GM03348 (cell line): ENCODE data around the gene TMUB1.
A peak's percentile ranks its signal among the peaks of the same experiment; 100 is the strongest.

ENCODE experiments used
- DNase-seq: peaks from one replicate; pipeline ENCODE4 v3.0.0; 2012; ENCODE audit warnings: low spot score

TMUB1 gene

DNA sequence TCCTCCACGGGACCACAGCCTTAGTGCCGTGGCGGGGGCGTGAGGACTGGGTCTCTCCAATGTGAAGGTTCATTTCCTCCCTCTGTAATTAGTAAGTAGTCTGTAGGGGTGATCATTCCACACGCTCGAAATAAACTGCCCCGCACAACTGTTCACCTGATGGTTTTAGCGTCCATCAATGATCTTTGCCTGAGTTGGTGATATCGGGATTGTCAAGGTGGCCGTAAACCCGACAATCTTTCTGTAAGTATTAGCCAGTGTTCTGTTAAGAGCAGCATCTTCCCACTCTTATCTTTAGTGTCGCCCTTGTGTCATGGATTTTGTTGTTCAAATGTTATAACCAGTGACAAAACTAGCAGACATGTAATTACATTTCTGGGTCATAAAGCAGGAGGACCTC lies 20.7 kb upstream of the TMUB1 start:
- no peak for DNase-seq

DNA sequence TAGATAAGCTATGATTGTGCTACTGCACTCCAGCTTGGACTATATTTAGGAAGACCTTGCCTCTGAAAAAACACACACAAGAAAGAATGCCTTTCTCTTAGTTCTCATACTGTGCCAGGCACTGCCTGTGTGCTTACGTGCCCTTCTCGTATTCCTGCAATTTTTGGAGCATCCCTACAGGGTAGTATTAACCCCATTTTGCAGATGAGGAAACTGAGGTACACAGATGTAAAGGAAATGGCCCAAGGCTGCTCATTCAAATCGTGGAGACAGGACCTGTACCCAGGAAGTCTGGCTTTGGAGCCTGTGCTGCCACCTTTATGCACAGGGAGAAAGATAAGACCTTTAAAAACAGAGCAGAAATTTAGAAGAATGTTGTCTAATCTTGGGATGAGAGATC lies 19.7 kb upstream of the TMUB1 start:
- DNase-seq: no peak

DNA sequence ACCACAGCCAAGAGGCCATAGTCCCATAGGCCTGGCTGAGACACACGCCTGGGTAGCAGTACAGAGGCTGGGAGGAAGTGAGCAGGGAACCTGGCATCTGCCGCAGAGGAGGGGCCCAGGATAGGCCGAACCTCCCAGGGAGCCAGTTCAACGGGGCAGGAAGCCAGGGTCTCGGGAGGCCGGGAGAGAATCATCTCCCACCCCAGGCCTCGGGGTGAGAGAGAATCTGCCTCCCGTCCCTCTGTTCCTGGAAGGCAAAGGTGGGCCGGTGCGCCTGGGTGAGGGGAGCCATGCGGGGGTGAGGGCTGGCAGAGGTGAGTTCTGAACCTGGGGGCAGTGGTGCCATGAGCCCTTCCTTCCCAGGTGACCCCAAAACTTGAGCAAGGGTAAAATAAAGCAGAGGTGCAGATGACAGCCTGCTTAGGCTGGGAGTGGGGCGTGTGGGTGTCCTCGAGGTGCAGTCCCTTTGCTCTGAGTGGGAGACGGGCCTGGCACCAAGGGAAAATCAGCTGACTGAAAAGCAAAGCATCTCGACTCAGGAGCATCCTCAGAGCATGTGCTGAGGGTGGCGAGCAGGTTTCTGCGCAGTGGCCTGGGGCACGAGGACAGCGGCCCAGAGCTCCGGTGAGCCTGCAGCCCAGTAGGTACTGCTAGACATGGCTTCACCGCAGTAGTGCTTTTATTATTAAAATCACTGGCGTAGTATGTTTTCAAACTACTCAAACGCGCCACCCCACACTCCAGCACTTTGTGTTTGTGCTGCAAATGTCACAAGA lies 18.5 kb upstream of the TMUB1 start:
- DNase-seq: no peak

DNA sequence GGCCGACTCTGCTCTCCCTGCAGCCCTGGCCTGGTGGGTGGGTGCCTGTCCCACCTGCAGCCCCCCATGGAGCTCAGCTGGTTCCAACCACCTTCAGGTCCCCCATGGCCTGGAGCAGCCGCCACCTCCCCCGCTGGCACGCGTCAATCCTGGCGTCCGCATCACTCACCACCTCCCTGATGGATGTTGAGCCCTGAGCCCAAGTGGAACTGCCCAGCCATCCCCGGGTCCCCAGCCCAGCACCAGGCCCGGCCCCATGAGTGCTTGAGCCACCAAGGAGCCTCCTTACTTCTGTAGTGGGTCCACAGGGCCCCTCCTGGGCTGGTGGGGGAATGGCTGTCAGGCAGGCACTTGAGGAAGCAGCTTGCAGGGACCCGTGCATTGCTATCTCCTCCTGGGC lies 17.6 kb upstream of the TMUB1 start:
- DNase-seq: no peak

DNA sequence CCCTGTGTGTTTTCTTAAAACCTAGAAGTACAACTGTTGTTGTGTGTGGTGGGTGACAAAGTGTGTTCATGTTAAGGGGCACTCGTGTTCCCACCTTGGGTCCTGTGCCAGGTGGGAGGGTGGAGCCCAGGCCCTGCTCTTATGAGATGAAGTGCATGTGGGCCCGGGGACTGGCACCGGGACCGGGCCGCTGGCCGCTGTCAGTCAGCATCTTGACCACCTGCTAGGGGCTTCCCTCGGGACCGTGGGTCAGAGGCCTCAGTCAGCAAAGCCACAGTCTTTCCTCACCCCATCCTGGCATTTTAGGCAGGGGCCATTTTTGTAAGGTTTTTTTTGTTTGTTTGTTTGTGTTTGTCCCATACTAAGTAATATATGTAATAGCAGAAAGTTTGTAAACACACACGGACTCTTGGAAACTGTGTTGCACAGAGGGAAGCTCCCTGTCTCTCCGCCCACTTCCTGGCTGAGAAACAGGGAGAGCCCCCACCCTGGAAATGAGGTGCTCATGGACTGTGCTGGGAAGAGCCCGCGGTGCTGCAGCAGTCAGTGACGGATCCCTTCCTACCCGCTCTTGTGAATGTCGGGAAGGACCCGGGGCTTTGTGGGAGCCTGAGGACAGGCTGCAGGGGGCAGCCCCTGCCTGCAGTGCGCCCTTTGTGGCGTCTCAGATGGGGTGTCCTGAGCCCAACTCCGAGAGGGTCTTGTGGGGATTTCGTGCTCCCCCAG lies 16.4 kb upstream of the TMUB1 start:
- no peak for DNase-seq

DNA sequence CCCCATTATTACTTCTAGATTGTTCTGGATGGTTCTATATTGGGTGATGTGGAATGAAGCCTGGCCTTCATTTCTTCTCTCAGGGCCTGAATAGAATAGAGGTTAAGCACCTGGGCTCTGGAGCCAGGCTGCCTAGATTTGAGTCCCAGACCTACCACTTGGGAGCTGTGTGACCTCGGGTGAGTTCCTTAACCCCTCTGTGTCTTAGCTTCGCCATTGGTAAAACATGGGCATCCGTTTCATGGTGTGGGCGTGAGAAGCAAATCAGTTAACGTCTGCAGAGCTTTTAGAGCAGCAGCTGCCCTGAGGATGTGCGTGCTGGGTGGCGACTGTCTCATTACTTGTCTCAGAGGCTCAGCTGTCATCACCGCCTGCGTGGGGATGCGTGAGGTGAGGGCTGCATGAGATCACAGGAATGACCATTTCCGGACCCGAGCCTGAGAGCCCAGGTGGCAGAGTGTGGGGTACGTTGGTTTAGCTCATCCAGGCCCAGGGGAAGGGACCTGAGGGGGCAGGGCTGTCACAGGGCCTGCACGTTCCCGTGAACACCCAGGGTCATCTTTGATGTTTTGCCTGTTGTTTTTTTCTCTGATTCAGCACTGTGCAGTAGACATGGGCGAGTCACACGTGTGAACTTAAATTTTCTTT lies 12.7 kb upstream of the TMUB1 start:
- DNase-seq: no peak

DNA sequence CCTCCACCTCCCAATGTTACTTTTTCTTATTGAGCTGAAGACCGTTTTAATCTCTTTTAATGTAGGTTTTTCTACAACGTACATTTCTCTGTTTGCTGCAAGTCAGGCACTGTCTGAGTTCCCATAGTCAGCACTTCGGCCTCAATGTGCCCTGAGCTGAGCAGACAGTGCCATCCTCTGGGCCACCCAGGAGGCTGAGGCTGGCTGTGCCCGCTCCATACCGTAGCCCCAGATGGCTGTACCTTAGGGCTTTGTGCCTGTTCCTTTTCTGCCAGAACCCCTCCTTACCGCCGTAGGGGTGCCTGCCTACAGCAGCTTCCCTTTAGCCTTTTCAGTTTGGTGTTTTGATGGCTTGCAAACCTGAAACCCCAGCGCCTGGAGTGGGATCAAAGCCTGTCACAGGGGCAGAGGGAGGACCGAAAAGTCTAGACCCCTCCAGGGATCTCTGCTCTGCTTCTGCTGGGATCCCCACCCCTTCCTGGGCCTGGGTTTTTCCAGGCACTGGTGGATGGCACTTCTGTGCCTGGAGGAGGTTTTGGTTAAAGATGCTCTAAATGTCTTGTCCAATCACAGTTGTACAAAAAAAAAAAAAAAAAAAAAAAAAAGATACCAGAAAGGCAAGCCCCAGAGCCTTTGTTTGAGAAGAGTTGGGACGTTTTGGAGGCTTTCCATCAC lies 12.0 kb upstream of the TMUB1 start:
- DNase-seq: no peak

DNA sequence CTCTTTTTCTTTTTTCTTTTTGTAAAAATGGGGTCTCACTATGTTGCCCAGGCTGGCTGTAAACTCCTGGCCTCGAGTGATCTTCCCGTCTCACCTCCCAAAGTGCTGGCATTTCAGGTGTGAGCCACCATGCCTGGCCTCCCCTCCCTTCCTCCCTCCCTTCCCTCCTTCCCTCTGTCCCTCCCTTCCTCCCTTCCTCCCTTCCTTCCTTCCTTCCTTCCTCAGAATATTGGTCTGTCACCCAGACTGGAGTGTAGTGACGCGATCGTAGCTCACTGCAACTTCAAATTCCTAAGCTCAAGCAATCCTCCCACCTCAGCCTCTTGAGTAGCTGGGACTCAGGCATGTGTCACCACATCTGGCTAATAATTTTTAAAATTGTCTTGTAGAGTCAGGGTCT lies 11.4 kb upstream of the TMUB1 start:
- DNase-seq: no peak

DNA sequence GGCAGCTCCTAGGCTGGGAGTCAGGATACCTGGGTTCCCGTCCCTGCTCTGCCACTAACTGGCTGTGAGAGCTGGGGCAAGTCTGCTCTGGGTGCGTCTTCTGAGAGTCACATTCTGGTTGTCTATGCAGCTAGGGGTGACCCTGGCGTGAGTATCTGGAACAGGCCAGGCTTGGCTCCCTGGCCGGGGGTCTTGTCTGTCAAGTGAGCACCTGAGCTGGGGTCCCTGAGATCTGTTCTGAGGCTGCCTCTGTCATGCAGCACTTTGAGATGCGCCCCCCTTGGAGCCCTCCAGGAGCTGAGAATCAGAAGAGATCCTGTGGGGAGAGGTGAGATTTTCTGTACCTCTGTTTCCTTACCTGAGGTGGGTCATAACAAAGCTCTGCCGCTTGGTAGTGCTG lies 10.5 kb upstream of the TMUB1 start:
- DNase-seq: no peak

DNA sequence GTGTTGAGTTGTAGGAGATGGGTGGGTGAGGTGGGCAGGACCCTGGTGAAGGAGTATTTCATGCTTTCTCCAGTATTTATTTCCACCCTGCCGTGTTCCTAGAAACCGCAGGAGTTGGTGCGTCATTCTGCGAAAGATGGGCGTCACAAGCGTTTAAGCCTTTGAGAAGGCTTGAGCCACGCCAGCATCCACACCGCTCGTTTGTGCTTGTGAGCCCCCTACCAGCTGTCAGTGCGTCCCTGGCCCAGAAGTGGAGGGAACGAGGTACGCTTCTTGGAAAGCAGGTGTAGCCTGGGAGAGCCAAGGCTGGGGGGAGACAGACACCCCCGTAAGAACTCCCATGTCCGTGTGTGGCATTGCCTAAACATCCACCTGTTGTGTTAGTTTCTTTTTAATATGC lies 8.7 kb upstream of the TMUB1 start:
- DNase-seq: no peak

DNA sequence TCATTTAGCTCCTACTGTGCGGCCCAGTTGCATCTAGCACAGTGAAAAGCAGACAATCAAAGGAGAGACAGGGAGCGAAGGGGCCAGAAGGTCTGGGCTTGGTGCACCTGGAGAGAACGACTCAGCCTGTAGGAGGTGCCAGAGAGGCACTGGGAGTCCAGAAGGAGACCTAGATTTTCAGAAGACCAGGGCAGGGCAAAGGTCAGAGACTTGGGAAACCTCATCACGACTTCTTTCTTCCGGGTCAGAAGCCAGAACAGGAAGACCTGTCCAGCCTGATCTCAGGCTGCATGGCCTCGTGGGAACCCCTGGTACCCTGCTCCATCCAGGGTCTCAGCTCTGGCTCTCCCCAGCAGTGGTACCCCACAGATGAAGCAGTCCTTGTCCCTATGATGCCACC lies 8.1 kb upstream of the TMUB1 start:
- no peak for DNase-seq

DNA sequence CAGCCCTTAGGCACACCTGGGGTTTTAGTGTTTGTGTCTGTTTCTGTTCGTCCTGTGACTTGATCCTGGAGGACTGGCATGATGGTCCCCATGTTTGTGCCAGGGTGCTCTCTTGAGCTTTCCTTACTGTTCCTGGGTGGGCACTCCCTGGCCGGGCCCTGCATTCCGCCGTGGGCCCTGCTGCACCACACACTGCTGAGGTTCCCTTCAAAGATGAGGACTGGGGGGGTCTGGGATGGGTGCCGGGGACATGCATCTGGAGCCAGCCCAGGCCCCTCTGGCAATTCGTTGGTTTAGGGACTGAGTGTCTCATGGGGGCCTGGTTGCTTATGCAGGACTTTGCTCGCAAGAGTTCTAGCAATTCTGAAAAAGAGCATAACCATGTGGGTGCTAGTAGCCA lies 7.7 kb upstream of the TMUB1 start:
- no peak for DNase-seq

DNA sequence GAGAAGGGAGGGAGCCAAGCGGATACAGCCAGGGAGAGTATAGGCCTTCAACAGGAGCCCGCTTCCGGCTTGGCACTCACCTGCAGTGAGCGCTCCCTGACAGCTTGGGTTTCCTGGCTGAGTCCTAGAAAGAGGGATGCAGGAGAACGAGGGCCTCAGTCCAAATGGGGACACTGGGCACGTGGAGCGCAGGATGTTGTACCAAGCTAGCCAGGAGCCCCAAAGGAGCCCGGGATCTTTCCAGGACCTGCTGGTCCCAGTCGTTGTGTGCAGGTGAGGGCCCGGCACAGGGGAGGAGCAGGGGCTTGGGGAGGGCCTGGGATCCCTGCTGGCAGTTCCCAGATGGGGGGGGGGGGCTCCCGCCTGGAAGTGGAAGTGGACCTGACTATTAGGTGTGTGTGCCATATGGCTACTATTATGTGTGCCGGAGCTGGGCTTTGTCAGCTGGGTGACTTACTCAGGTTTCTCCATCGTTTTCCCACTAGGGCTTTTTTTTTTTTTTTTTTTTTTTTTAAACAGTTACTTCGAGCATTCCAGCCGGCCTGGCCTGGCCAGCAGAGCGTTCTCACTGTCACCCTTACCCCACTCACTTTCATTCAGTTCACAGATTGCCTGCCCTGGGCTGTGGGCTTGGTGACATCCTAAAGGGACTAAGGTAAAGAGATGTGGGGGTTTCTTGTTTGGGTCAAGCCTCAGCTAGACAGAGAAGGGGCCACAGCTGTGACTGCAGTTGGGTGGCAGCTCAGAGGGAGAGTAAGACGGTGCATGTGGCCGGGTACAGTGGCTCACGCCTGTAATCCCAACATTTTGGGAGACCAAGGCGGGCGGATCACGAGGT lies 6.8 kb upstream of the TMUB1 start:
- DNase-seq: no peak

DNA sequence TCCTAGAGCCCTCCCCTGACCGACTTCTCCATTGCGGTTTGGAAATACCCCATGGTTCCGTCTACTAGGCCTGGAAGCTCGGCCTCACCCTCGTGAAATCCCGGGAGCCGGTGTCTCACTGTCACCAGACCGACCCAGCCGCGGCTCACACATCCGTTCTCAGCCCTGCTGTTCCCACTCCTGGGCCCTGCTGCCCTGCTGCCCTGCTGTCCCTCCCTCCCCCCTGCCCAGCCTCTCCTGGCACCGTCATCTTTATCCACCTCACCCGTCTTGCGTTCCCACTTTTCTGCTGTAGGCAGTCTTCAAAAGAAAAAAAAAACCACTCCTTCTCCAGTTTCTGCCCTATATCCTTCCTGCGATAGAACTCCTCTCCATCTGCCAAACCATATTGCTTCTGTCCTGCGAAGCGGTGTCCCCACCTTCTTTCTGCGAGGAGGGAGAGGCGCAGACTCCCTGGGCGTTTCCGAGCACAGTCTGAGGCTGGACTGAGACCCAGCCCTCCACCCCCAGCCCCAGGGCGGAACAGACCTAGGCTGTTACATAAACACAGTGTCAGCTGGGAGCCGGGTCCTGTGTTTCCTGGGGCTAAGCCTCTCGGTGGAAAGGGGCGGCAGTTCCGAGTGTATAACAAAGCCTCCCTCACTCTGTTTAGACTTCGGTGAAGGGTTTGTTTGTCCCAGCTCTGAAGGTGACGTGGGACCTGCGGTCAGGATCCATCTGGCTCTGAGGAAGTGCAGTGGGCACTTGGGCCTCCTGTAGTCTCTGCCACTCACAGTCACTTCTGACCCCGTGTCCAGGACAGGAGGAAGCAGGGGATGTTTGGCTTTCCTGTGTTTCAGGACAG lies 5.8 kb upstream of the TMUB1 start:
- peak; percentile 58 for DNase-seq

DNA sequence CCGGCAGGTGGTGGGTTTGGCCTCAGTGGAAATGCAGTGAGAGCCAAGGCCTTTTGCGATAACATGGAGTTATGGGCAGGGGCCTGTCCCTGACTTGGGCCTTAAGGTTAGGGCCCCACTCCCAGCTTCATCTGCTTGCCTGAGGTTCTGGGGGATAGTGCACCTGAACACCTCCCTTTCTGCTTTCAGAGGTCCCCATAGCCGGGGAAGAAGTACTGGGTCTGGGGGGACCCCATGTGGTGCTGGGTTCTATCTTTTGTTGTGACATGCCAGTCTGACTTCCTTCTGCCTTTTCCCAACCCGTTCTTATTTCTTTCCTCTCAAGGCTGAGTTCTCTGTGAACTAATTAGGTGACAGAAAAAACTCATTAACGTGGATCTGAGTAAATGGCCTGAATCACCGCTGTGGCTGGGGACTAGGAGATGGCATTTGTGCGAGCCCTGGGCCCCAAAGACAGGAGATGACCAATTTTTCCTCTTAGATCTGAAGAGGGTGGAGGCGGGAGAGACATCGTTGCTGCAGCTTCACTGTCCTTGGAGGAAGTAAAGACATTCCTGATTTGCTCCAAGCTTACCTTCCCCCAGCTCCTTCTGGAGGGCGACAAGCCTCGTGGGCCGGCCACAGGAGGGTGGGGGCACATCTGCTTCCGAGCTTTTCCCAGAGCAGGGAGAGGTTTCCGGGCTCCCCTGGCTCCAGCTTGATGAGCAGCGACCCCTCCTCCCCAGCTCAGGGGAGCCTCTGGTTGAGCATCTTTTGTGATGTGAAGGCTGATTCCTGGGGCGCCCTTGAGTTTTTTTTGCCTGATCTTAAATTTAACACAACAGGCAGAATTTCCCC lies 4.9 kb upstream of the TMUB1 start:
- DNase-seq: peak; percentile 49

DNA sequence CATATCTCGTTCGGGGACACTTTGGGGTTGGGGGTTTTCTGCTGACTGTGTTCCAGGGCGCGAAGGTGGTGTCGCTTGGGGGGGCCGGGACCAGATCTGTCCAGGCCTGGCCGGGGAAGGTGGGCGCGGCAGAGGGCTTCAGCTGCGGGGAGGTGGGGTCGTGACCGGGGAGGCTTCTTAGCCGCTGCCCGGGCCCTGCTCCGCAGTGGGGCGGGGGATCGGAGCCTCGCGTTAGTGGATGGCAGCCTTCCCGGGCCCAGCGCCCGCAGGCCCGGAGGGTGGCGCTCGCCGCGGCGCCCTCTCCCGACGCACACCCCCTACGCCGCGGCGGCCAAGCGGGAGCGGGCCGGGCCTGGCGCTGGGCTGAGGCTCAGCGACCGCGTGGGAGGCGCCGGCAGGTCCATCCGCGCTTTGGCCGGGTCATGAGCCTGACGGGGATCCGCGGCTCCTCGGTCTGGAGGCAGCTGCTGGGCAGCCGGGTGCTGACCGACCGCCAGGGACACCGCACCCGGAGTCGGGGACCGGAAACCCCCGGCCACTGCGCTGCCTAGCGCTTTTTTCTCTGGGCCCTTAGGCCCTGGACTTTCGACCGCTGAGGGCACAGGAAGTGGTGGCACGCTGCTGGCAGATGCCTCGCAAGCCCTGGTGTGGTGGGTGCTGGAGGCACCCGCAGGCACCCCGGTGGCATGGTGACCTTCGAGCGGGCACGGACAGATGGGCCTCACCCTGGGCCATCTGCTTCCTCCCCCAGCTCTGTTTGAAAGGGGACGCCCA lies 4.1 kb upstream of the TMUB1 start:
- peak; percentile 91 for DNase-seq

DNA sequence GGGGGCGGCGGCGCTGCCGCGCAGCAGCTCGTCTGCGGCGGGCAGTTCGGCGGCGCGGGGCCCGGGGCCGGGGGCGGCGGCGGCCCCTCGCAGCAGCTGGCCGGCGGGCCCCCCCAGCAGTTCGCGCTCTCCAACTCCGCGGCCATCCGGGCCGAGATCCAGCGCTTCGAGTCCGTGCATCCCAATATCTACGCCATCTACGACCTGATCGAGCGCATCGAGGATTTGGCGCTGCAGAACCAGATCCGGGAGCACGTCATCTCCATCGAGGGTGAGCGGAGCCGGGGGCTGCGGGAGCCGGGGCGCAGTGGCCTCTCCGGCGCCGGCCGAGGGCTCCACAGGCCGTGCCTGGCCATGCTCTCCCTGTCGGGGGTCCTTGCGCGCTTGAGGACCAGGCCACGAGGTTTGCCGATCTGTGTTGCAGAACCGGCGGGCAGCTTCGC lies 3.5 kb upstream of the TMUB1 start:
- DNase-seq: peak; percentile 53

DNA sequence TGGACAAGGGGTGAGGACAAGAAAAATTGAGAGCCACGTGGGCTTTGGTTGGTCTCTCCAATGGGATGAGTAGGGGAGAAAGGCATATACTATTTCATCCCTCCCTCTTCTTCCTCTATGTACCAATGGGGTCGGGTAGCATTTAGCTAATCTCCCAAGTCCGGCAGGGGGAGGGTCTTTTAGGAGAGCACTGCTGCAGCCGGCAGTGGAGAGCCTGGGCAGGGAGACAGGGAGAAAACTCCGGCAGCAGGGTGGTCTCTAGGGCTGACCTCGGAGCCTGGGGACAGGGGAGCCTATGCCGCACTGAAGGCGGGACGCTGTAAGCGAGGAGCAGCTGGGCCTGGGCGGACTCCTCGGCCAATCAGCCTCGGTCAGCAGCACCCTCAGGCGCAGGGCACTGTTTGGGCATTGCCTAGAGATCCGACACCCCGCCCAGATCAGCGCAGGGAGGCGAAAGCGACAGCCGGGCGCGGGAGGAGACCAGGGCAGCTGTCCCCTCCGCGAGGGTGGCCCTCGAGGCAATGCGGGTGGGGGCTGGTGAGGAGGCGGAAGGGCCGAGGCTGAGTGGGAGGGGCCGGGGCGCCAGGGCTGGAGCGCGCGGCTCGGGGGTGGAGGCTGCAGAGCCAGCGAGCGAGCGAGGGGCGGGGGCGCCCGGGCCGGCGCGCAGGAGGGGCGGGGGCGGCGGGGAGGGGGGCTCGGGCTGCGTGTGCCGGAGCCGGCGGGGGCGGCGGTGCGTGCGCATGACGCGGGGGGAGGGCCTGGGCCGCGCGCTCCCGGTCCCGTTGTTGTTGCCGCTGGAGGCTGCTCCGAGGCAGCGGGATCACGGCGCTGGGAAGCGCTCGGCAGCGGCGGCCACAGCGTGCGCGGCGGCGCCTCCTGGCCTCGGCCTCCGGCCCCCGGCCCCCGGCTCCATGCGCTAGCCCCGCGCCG lies 2.7 kb upstream of the TMUB1 start, which contains the start of gene AGAP3:
AGAP3 (plus strand) TSS at position 785 of the 930 bp plus-strand sequence. CDS start 267 bp downstream, outside the sequence.
- peak; percentile 96 for DNase-seq
